ENCODE data around the gene NXPH3.

GRCh38 chr17:49596613-49597244 lies 21.1 kb downstream of the NXPH3 start:
- TF ChIP-seq EZH2 (IDR thresholded peaks at IDR 0.05) = no peak
- no peak for TF ChIP-seq POLR2AphosphoS5 (IDR thresholded peaks at IDR 0.05; ENCODE audit: borderline replicate concordance, low read depth, low read length)

Measured in SK-N-MC (cell line).